ENCODE measurements around the gene SRGAP2C. TPM values are rescaled to one million over a fixed set of nuclear protein-coding genes. Genes with fewer than 3 reads are reported as not detected.
"Not testable (repeated sequence)": the region's sequence is repeated elsewhere in the genome, so short reads cannot be mapped to it uniquely, and the experiment has no call there.

SRGAP2C gene
- polyA plus RNA-seq, 1 of the 3 experiments (the other 2 are of a cell fraction), result 3.2 TPM

DNA sequence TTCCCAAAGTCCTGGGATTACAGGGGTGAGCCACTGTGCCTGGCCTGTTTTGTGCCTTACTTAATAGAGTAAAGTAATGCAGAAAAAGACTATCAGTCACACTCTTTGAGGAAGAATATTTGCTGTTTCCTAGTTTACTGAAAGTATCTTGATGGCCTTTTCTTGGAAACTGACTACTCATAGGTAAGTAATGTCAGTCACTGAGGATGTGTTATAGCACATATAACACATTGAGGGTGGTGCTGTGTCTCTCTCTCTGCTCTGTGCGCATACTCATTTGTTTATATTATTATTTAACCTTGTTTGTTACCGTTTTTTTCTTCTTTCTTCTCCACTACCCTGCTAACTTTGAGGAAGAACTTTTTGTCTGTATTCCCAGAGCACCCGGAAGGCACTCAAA lies 93.4 kb downstream of the SRGAP2C start:
- H3K9me2 ChIP-seq; H4K20me1 ChIP-seq (ENCODE audit: insufficient read depth); H2AFZ ChIP-seq (ENCODE audit: low read depth); POLR2A ChIA-PET; H3K9me3 ChIP-seq; H3K79me2 ChIP-seq (ENCODE audit: insufficient read depth); H3F3A ChIP-seq (replicated peaks; ENCODE audit: insufficient read depth); H3K4me3 ChIP-seq (ENCODE audit: low read depth in 2 of 2, low read length in 1 of 2); DNase-seq; CTCF ChIA-PET; H3K27me3 ChIP-seq (ENCODE audit: insufficient read depth); H3K4me1 ChIP-seq (ENCODE audit: control insufficient read depth in 1 of 2, insufficient read depth in 2 of 2, low read depth in 1 of 2, low read length in 1 of 2); H3K4me2 ChIP-seq; H3K27ac ChIP-seq (ENCODE audit: low read depth in 2 of 2, low read length in 1 of 2); H3K9ac ChIP-seq; H3K36me3 ChIP-seq (replicated peaks in 1 of 2; ENCODE audit: control insufficient read depth in 1 of 2, insufficient read depth in 2 of 2, low read length in 1 of 2): not testable (repeated sequence)
- WGBS (ENCODE audit: low lambda C conversion rate), result 100% methylated on average over 1 of the region's 3 CpGs

DNA sequence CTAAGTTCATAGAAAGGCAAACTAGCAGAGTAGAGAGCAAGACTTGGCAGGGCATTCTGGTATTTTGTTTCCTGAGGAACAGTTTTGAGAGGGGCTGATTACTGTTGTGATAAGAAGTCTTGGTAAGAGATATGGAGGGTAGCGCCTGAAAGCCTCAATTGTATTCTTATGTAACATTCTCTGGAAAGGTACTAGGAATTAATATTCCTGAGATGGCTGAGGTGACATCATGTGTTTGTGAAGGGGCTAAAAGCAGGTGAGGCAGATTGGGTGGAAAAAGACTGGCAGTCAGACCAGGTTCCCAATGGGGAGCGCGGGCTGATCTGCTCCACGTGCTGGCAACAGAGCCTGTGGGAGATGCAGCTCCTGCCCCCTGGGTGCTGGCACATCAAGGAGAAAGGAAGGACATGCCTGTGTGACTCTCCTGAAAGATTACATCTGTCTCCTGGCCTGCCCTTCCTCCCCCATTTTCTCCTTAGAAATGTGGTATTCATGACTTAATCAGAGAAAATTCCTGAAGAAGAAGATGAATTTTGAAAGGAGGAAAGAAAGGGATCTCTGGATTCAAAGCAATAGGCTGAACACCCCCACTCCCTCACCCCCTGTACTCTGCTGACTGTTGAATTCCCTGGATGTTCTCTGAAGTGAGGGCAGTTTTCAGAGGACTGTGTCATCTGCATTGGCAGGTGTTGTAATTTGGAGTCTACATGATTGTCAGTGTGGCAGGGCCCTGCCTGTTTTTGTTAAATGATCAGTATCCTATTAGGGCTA lies 94.2 kb downstream of the SRGAP2C start:
- H3K27me3 ChIP-seq (ENCODE audit: insufficient read depth); H2AFZ ChIP-seq (ENCODE audit: low read depth); H3K9me3 ChIP-seq; POLR2A ChIA-PET; CTCF ChIA-PET; H4K20me1 ChIP-seq (ENCODE audit: insufficient read depth); H3K4me3 ChIP-seq (ENCODE audit: low read depth in 2 of 2, low read length in 1 of 2); H3K4me2 ChIP-seq; H3K79me2 ChIP-seq (ENCODE audit: insufficient read depth); H3K36me3 ChIP-seq (replicated peaks in 1 of 2; ENCODE audit: control insufficient read depth in 1 of 2, insufficient read depth in 2 of 2, low read length in 1 of 2); H3K9ac ChIP-seq; DNase-seq; H3F3A ChIP-seq (replicated peaks; ENCODE audit: insufficient read depth); H3K4me1 ChIP-seq (ENCODE audit: control insufficient read depth in 1 of 2, insufficient read depth in 2 of 2, low read depth in 1 of 2, low read length in 1 of 2); H3K27ac ChIP-seq (ENCODE audit: low read depth in 2 of 2, low read length in 1 of 2); H3K9me2 ChIP-seq: not testable (repeated sequence)
- 66% methylated on average over 3 of the region's 4 CpGs for WGBS (ENCODE audit: low lambda C conversion rate)

DNA sequence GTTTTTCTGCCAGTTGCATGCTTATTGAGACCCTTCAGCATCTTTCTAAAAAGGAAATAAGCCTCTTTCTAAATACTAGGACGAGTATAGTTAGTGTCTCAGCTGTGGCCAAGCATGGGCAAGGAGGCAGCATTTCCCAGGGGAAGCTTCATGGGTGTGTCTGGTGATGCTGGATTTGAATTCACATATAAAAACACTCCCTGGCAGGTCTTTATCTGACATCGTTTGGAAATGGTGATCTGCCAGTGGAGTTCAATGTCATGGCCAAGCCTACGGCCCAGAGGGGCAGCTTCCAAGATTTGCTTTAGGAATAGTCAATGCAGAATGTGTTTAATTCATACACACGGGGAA lies 94.7 kb downstream of the SRGAP2C start:
- H3K27me3 ChIP-seq (ENCODE audit: insufficient read depth); CTCF ChIA-PET; H3K9ac ChIP-seq; H3K9me3 ChIP-seq; H3K4me1 ChIP-seq (ENCODE audit: control insufficient read depth in 1 of 2, insufficient read depth in 2 of 2, low read depth in 1 of 2, low read length in 1 of 2); H3K79me2 ChIP-seq (ENCODE audit: insufficient read depth); H3K36me3 ChIP-seq (replicated peaks in 1 of 2; ENCODE audit: control insufficient read depth in 1 of 2, insufficient read depth in 2 of 2, low read length in 1 of 2); DNase-seq; H2AFZ ChIP-seq (ENCODE audit: low read depth); H3K4me3 ChIP-seq (ENCODE audit: low read depth in 2 of 2, low read length in 1 of 2); H3K9me2 ChIP-seq; H3K27ac ChIP-seq (ENCODE audit: low read depth in 2 of 2, low read length in 1 of 2); H3F3A ChIP-seq (replicated peaks; ENCODE audit: insufficient read depth); H3K4me2 ChIP-seq; POLR2A ChIA-PET; H4K20me1 ChIP-seq (ENCODE audit: insufficient read depth): not testable (repeated sequence)
- WGBS (ENCODE audit: low lambda C conversion rate), result 100% methylated on average over 2 of the region's 4 CpGs

DNA sequence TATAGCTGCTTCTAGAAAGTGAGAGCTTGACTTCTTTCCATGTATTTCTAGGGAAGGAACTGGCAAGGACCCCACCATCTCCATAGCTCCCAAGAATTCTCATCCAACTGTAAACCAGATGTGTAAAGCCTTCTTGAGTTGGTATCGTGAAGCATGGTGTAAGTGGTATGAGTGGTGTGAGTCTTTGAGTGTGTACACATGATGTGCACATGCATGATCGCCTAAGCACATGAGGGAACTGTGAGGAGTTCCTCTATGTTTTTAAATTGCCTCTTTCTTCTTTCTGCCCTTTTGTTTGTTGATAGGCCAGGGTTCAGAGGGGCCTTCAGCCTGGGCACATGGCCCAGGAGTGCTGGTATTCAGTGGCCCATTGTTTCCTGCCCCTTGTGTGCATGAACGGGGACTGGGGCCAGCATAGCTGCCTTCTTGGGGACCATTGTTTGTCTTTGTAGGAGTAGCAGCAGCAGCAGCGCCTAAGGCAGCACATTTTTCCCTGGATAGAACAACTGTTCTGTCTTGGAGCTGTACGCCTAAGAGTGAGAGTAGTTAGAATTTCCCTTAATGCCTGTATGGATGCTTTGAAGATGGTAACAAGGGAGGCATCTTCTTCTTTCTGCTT lies 96.0 kb downstream of the SRGAP2C start:
- H3K36me3 ChIP-seq (replicated peaks in 1 of 2; ENCODE audit: control insufficient read depth in 1 of 2, insufficient read depth in 2 of 2, low read length in 1 of 2); H3K27ac ChIP-seq (ENCODE audit: low read depth in 2 of 2, low read length in 1 of 2); CTCF ChIA-PET; H3K79me2 ChIP-seq (ENCODE audit: insufficient read depth); H4K20me1 ChIP-seq (ENCODE audit: insufficient read depth); H3K9me2 ChIP-seq; H3K4me2 ChIP-seq; H3K27me3 ChIP-seq (ENCODE audit: insufficient read depth); H2AFZ ChIP-seq (ENCODE audit: low read depth); POLR2A ChIA-PET; H3K9ac ChIP-seq; H3F3A ChIP-seq (replicated peaks; ENCODE audit: insufficient read depth); H3K9me3 ChIP-seq; DNase-seq; H3K4me3 ChIP-seq (ENCODE audit: low read depth in 2 of 2, low read length in 1 of 2); H3K4me1 ChIP-seq (ENCODE audit: control insufficient read depth in 1 of 2, insufficient read depth in 2 of 2, low read depth in 1 of 2, low read length in 1 of 2): not testable (repeated sequence)
- 83% methylated on average over 1 of the region's 5 CpGs for WGBS (ENCODE audit: low lambda C conversion rate)

DNA sequence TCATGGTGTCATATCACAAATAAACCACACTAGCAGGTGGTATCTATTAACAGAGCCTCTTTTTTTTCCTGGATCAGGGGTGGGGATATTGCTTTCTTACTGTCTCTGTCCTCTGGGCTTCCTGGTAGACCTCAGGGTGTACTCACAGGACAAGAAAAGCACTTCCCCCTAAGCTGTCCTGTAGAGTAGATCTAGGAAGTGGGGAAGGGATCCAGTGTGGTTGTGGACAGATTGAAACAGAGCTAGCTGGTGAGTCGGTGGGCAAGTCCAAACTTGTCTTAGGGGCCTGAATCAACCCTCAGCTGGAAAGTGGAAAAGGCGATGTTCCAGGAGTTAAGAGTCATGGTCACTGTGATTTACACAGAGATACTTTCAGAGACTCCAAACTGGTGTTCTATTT lies 96.7 kb downstream of the SRGAP2C start:
- POLR2A ChIA-PET; H3K9me2 ChIP-seq; H3K9ac ChIP-seq; H3K4me3 ChIP-seq (ENCODE audit: low read depth in 2 of 2, low read length in 1 of 2); H3K4me2 ChIP-seq; H3K4me1 ChIP-seq (ENCODE audit: control insufficient read depth in 1 of 2, insufficient read depth in 2 of 2, low read depth in 1 of 2, low read length in 1 of 2); H4K20me1 ChIP-seq (ENCODE audit: insufficient read depth); H3K27ac ChIP-seq (ENCODE audit: low read depth in 2 of 2, low read length in 1 of 2); DNase-seq; CTCF ChIA-PET; H3K79me2 ChIP-seq (ENCODE audit: insufficient read depth); H3K9me3 ChIP-seq; H3F3A ChIP-seq (replicated peaks; ENCODE audit: insufficient read depth); H3K36me3 ChIP-seq (replicated peaks in 1 of 2; ENCODE audit: control insufficient read depth in 1 of 2, insufficient read depth in 2 of 2, low read length in 1 of 2); H2AFZ ChIP-seq (ENCODE audit: low read depth); H3K27me3 ChIP-seq (ENCODE audit: insufficient read depth): not testable (repeated sequence)
- no CpG with 5 or more reads among the region's 2 CpGs for WGBS (ENCODE audit: low lambda C conversion rate)

DNA sequence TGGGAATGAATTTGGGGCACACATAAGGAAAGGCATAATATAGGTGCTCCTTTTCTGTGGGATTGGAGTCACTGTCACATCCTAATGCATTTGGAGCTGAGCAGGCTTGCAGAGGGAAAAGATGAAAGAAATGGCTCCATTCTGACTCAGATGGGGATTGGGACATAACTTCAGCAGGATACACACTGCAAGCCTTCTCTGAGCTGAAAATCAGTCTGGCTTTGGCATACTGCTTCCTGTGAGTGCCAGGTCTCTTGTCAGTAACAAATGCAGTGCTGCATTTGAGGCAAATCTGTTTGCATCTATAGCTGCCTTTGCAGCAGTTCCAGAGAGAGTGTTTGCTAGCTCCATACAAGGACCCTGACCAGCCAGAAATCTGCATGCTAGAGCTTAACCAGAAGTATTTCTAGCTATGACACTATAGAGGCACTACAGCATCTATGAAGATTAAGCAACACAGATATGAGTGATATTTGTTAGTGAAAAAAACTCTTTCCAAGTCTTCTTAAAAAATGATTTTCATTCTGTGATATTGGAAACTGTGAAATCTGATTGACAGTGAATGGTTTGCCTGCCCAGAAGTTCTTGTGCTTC lies 98.9 kb downstream of the SRGAP2C start:
- H3K4me1 ChIP-seq (ENCODE audit: control insufficient read depth in 1 of 2, insufficient read depth in 2 of 2, low read depth in 1 of 2, low read length in 1 of 2); H2AFZ ChIP-seq (ENCODE audit: low read depth); H3K36me3 ChIP-seq (replicated peaks in 1 of 2; ENCODE audit: control insufficient read depth in 1 of 2, insufficient read depth in 2 of 2, low read length in 1 of 2); CTCF ChIA-PET; DNase-seq; H3K4me2 ChIP-seq; H3K9ac ChIP-seq; H3K27me3 ChIP-seq (ENCODE audit: insufficient read depth); H3F3A ChIP-seq (replicated peaks; ENCODE audit: insufficient read depth); POLR2A ChIA-PET; H4K20me1 ChIP-seq (ENCODE audit: insufficient read depth); H3K27ac ChIP-seq (ENCODE audit: low read depth in 2 of 2, low read length in 1 of 2); H3K9me2 ChIP-seq; H3K79me2 ChIP-seq (ENCODE audit: insufficient read depth); H3K4me3 ChIP-seq (ENCODE audit: low read depth in 2 of 2, low read length in 1 of 2); H3K9me3 ChIP-seq: not testable (repeated sequence)
